Transverse colon (tissue), 4 donors: ENCODE data around the gene BAX. TPM values are rescaled to one million over a fixed set of nuclear protein-coding genes. Genes with fewer than 3 reads are reported as not detected.

Experiments used
- DNase-seq: peaks from one replicate; pipeline ENCODE4 v3.0.0-alpha.2; 2019
- H3K27ac ChIP-seq, 4 donors: fragments of 200-600 bp; sonication (generic); 2 replicates each; pipeline ENCODE4 v1.5.1; 2016 to 2018; ENCODE audit warnings: inconsistent platforms in 4 of 4
- H3K27me3 ChIP-seq: fragments of 200-600 bp; sonication (generic); 2 replicates; pipeline ENCODE4 v1.5.1; 2017; ENCODE audit warnings: inconsistent platforms
- H3K36me3 ChIP-seq, 4 donors: fragments of 200-600 bp; sonication (generic); 2 replicates each; pipeline ENCODE4 v1.5.1; 2017 to 2019; ENCODE audit warnings: inconsistent platforms in 4 of 4
- H3K4me1 ChIP-seq, 4 donors: fragments of 200-600 bp; sonication (generic); 2 replicates each; pipeline ENCODE4 v1.5.1; 2017 to 2020; ENCODE audit warnings: inconsistent platforms in 4 of 4
- H3K4me3 ChIP-seq, 4 donors: fragments of 200-600 bp; sonication (generic); 1 replicate in 1 of 4; 2 replicates in 3 of 4; pipeline versions ENCODE4 v1.5.1 to v1.6.1; 2017 to 2019; ENCODE audit warnings: inconsistent platforms in 4 of 4
- H3K9me3 ChIP-seq, 2 donors: fragments of 200-600 bp; sonication (generic); 2 replicates each; pipeline ENCODE4 v1.5.1; 2017 to 2019; ENCODE audit warnings: inconsistent platforms in 2 of 2
- EP300 ChIP-seq: sonication (generic); formaldehyde crosslinking; IDR thresholded peaks from one replicate; pipeline ENCODE4 v1.6.1; 2017; ENCODE audit warnings: antibody characterized with exemption, low read depth
- POLR2A ChIP-seq: fragments of 450-650 bp; IDR thresholded peaks from one replicate; pipeline ENCODE4 v1.6.1; 2016; ENCODE audit warnings: antibody characterized with exemption, mild to moderate bottlenecking, moderate library complexity
- POLR2AphosphoS5 ChIP-seq, 3 donors: sonication (generic); formaldehyde crosslinking; IDR thresholded peaks; one replicate each; pipeline ENCODE4 v1.6.1; 2016; ENCODE audit warnings: antibody characterized with exemption in 3 of 3
- WGBS, 2 donors: methylation state at CpG; one replicate each; pipeline ENCODE4 v1.1.5; 2018; ENCODE audit warnings: low coverage in 1 of 2; 5-methylcytosine and 5-hydroxymethylcytosine counted together
- in situ Hi-C, 4 donors: fragments of 200-750 bp; cut with MboI; loops; one replicate each; pipeline versions ENCODE4 v1.15.0 to v1.15.1; 2017; ENCODE audit warnings: low sequenced_read_pairs in 3 of 4, low pct_ligation_motif_present in 1 of 4, low pct_unique_long_range_greater_than_20kb in 1 of 4
- intact Hi-C: fragments of 100-400 bp; cut with DNase I; formaldehyde crosslinking; loops from one replicate; pipeline ENCODE4 v1.15.1; 2023; ENCODE audit warnings: low total_unique reads
- total RNA-seq, 4 donors: library from RNA; depleted of rRNA; stranded (reverse); fragments of >200 nt; gene quantifications; one replicate each; pipeline ENCODE4 v1.1.0, GENCODE V29; 2016
- TF ChIP-seq, protein P1 (sequence below), 5 experiments: fragments of 200-600 bp in 3 of 5; fragments of 450-650 bp in 2 of 5; sonication (generic) in 3 of 5; IDR thresholded peaks; 1 replicate in 2 of 5; 2 replicates in 3 of 5; pipeline ENCODE4 v1.5.1; 2016 to 2017; ENCODE audit warnings: antibody characterized with exemption in 5 of 5, inconsistent platforms in 3 of 5, mild to moderate bottlenecking in 2 of 5, moderate library complexity in 1 of 5

Gene BAX
- total RNA-seq, 4 donors from 2014 or later, result 74.5 to 152 (median 112) TPM

DNA sequence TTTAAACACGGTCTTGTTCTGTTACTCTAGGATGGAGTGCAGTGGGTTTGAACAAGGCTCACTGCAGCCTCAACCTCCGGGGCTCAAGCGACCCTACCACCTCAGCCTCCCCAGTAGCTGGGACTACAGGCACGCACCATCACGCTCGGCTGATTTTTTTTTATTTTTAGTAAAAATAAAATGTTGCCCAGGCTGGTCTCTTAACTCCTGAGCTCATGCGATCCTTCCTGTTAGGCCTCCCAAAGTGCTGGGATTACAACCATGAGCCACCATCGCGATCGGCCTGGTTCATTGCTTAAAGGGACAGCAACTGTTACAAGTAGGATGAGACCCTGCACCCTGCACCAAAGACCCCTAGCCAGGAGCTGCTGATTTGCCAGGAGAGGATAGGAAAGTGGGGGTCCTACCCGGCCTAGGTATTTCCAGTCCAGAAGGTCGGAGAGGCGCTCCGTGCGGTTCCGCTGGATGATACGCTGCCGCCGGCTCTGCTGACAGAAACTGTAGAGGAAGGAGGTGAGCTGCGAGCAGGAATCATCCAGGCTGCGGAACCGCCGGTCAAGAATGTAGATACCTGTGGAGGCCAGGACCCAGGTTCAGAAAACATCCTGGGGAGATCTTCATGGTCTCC, 15.6 kb downstream of the BAX start:
- Histone ChIP-seq H3K27ac (no peak overlapping the region), H3K9me3 (no peaks in the 10 kb centered on the region), H3K27me3 (no peaks in the 10 kb centered on the region), H3K36me3 (peaks cover 0 to 37% (median 13%) of the 10 kb centered on the region in 4 donors), H3K4me3 (no peak overlapping the region), H3K4me1 (peaks cover 15 to 23% (median 18%) of the 10 kb centered on the region in 4 donors)
- in situ Hi-C loops, result loop anchor here in 1 of 4 donors (5.0 to 25.0 kb wide), 2 partner anchors 108 to 178 kb away; partner anchors contain the start of genes PLEKHA4 and PPP1R15A
- TF ChIP-seq EP300, result no peak
- no peak for TF ChIP-seq POLR2A
- TF ChIP-seq, protein P1, sequence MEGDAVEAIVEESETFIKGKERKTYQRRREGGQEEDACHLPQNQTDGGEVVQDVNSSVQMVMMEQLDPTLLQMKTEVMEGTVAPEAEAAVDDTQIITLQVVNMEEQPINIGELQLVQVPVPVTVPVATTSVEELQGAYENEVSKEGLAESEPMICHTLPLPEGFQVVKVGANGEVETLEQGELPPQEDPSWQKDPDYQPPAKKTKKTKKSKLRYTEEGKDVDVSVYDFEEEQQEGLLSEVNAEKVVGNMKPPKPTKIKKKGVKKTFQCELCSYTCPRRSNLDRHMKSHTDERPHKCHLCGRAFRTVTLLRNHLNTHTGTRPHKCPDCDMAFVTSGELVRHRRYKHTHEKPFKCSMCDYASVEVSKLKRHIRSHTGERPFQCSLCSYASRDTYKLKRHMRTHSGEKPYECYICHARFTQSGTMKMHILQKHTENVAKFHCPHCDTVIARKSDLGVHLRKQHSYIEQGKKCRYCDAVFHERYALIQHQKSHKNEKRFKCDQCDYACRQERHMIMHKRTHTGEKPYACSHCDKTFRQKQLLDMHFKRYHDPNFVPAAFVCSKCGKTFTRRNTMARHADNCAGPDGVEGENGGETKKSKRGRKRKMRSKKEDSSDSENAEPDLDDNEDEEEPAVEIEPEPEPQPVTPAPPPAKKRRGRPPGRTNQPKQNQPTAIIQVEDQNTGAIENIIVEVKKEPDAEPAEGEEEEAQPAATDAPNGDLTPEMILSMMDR (IDR thresholded peaks at IDR 0.05), result no peak
- no peak for TF ChIP-seq POLR2AphosphoS5 (IDR thresholded peaks at IDR 0.05)
- intact Hi-C loops, result loop anchor here (10.0 kb wide), 1 partner anchor 175 kb away; no protein-coding TSS in a partner anchor
- whole genome bisulfite sequencing, 2 donors, result 87 to 93% methylated on average over 17 to 23 of the region's 23 CpGs
- DNase-seq, result no peak

DNA sequence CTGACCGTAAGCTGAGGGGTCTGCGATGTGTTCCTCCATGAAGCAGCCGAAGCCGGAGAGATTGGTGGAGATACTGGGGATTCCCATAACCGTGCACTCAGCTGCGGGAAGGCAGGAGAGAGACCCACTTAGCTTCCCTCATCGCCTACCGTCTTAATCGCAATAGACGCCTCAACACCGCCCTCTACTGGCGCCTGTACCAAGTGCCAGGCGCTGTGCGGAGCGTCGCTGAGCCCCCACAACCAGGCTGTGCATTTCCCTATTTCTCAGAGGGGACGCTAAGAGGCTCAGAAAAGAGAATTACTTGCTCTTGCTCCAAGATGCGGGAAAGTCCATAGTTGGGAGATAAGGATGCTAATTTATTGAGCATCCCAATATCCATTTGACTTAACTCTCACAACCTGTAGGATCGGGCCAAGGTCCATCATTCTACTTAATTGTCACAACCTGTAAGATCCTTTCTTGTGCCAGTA, 16.3 kb downstream of the BAX start:
- in situ Hi-C loops (loop anchor here in 1 of 4 donors (5.0 to 25.0 kb wide), 2 partner anchors 109 to 179 kb away; partner anchors contain the start of genes PLEKHA4 and PPP1R15A), intact Hi-C loops (loop anchor here (10.0 kb wide), 1 partner anchor 176 kb away; no protein-coding TSS in a partner anchor)
- TF ChIP-seq EP300, result no peak
- TF ChIP-seq, protein P1 (IDR thresholded peaks at IDR 0.05), result peak; percentile 81 to 93 (median 92)
- TF ChIP-seq POLR2AphosphoS5 (IDR thresholded peaks at IDR 0.05), result peak in 1 of 3 donors; percentile 12
- no peaks in the 10 kb centered on the region for H3K9me3 ChIP-seq
- peak; percentile 86 for DNase-seq
- H3K27me3 ChIP-seq, result no peaks in the 10 kb centered on the region
- no peak overlapping the region for H3K27ac ChIP-seq
- no peak overlapping the region for H3K4me3 ChIP-seq
- peaks cover 0 to 38% (median 13%) of the 10 kb centered on the region in 4 donors for H3K36me3 ChIP-seq
- WGBS, 2 donors, result 20 to 50% methylated on average over 2 to 19 of the region's 19 CpGs
- H3K4me1 ChIP-seq, result peaks cover 15 to 22% (median 17%) of the 10 kb centered on the region in 4 donors

DNA sequence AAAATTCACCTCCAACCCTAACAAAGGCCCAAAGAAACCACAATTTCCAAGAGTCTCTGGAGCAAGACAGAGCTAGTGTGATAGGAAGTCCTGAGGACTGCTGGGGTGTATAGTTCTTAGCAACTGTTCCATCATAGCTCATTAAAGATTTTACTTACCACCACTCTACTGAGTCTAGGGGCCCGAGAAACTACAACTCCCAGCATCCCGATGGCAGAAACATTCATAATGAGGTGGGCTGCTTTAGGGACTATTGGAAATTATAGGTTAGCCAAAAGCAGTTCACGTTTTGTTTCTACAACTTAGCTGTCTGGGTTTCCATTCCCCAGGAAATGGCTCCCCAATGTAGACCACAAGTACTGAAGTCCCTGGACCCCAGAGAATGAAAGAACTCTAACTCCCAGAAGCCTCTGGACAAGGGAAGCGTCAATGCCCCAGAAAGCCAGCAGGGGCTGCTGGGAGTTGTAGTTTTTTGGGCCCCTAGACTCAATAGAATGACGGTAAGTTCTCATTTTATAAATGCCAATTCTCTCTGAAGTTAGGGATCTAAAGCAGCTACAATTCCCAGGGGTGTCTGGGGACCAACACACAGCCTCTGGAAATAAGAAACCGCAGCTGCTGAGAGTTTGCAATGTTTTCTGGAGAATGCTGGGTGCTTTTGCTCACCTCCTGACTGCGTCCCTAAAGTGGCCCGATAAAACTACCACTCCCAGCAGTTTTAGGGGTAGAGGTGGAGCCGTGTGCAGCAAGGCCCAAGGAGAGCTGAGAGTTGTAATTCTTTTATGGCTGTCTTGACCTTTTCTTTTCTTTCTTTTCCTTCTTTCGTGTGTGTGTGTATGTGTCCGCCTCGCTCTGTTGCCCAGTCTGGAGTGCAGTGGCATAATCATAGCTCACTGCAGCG, 21.5 kb downstream of the BAX start:
- Histone ChIP-seq H3K36me3 (peaks cover 0 to 36% (median 12%) of the 10 kb centered on the region in 4 donors), H3K4me3 (no peak overlapping the region), H3K27ac (no peak overlapping the region), H3K27me3 (no peaks in the 10 kb centered on the region), H3K4me1 (peaks cover 4 to 8% (median 4%) of the 10 kb centered on the region in 4 donors), H3K9me3 (no peaks in the 10 kb centered on the region)
- in situ Hi-C loops, result no loop called here
- TF ChIP-seq POLR2AphosphoS5 (IDR thresholded peaks at IDR 0.05), result no peak
- TF ChIP-seq, protein P1 (IDR thresholded peaks at IDR 0.05), result peak in 1 of 5 experiments; percentile 13
- WGBS, 2 donors, result 90% methylated on average over 13 of the region's 13 CpGs; no CpG with 5 or more reads in 1 of the 2 donors
- DNase-seq, result no peak
- intact Hi-C loops, result loop anchor here (10.0 kb wide), 1 partner anchor 181 kb away; no protein-coding TSS in a partner anchor

- no peaks in the 10 kb centered on the region for H3K27me3 ChIP-seq
- in situ Hi-C loops, result no loop called here
- no peak overlapping the region for H3K27ac ChIP-seq
- H3K4me3 ChIP-seq, result no peak overlapping the region
- no peaks in the 10 kb centered on the region for H3K9me3 ChIP-seq
- 70% methylated on average over 2 of the region's 2 CpGs; no CpG with 5 or more reads in 1 of the 2 donors for WGBS, 2 donors
- peaks cover 0 to 40% (median 15%) of the 10 kb centered on the region in 4 donors for H3K36me3 ChIP-seq
- intact Hi-C loops, result loop anchor here (10.0 kb wide), 1 partner anchor 182 kb away; no protein-coding TSS in a partner anchor
- peaks cover 4 to 8% (median 4%) of the 10 kb centered on the region in 4 donors for H3K4me1 ChIP-seq
- no peak for DNase-seq
- TF ChIP-seq, protein P1 (IDR thresholded peaks at IDR 0.05), result no peak
These were observed 22.4 kb downstream of the BAX start for GRCh38 chr19:48977061-48977460.
